Esophagus muscularis mucosa (tissue), 3 donors: ENCODE measurements around the gene CFAP54.

Experiments used
- EP300 ChIP-seq: sonication (generic); formaldehyde crosslinking; IDR thresholded peaks from one replicate; pipeline ENCODE4 v1.6.1; 2017; ENCODE audit warnings: antibody characterized with exemption
- TF ChIP-seq, protein P1 (sequence below), 3 experiments: fragments of 200-600 bp in 2 of 3; fragments of 450-650 bp in 1 of 3; sonication (generic) in 2 of 3; IDR thresholded peaks; one replicate each; pipeline ENCODE4 v1.5.1; 2017 to 2019; ENCODE audit warnings: antibody characterized with exemption in 3 of 3, mild to moderate bottlenecking in 2 of 3, moderate library complexity in 1 of 3

DNA sequence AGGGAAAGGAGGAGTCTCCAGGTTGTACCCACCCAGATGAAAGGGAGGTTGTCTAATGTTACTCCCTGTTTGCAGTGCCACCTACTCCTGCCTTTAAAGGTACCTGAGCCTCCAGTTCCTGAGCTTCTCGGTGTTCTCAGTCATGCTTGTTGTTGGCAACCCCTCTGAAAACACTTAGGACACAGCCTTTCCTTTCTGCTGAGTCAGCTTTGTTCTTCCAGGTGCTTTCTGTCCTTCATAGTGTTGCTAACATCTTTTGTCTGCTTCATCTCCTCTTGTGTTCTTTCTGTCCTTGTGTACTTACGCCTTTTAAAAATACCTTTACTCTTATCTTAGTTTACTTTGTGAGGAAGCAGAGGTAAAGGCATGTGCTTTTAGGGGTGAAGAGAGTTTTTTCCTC is 320.7 kb downstream of the CFAP54 start:
- TF ChIP-seq, protein P1, sequence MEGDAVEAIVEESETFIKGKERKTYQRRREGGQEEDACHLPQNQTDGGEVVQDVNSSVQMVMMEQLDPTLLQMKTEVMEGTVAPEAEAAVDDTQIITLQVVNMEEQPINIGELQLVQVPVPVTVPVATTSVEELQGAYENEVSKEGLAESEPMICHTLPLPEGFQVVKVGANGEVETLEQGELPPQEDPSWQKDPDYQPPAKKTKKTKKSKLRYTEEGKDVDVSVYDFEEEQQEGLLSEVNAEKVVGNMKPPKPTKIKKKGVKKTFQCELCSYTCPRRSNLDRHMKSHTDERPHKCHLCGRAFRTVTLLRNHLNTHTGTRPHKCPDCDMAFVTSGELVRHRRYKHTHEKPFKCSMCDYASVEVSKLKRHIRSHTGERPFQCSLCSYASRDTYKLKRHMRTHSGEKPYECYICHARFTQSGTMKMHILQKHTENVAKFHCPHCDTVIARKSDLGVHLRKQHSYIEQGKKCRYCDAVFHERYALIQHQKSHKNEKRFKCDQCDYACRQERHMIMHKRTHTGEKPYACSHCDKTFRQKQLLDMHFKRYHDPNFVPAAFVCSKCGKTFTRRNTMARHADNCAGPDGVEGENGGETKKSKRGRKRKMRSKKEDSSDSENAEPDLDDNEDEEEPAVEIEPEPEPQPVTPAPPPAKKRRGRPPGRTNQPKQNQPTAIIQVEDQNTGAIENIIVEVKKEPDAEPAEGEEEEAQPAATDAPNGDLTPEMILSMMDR (IDR thresholded peaks at IDR 0.05) = no peak
- TF ChIP-seq EP300 = no peak
